ENCODE data around the gene AHSA1. TPM values are rescaled to one million over a fixed set of nuclear protein-coding genes. Genes with fewer than 3 reads are reported as not detected.

AHSA1 gene
- polyA plus RNA-seq, 1 donor from 2014 or later, result 207 TPM

DNA sequence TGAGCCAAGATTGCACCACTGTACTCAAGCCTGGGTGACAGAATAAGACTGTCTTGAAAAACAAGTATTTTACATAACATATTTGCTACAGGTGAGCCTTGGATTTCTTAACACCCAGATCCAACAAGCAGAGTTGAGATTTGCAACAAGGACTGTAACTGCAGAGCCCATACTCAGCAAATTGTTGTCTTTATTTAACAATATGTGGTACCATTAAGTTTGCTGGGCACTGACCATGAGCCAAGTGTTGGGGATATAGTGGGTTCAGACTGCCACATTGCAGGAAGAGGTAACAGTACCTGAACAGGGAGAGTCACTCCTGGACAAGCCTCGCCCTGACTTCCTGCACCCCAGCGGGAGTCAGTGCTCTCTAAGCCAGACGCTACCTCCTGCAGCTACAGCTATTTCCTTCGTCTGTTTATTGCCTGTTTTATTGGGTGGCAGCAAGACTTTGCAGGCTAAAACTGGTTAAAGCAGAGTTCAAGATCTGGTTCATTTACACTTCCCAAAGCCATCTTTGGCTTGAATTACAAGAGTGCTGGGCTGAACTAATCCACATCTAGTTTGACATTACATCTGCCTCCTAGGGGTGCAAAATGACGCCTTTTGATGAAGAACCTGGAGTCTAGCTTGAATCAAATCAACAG lies 12.5 kb downstream of the AHSA1 start:
- H3K27ac ChIP-seq (ENCODE audit: low read length), result no peak overlapping the region
- TF ChIP-seq POLR2AphosphoS5 (IDR thresholded peaks at IDR 0.05) (no peak), RAD21 (conservative IDR thresholded peaks at IDR 0.05) (no peak), EZH2 (IDR thresholded peaks at IDR 0.05; ENCODE audit: borderline replicate concordance, insufficient read depth, low read length, poor library complexity, severe bottlenecking) (no peak), EP300 (conservative IDR thresholded peaks at IDR 0.05; ENCODE audit: poor library complexity, severe bottlenecking) (no peak), TAF1 (IDR thresholded peaks at IDR 0.05; ENCODE audit: low read depth) (no peak), MXI1 (conservative IDR thresholded peaks at IDR 0.05; ENCODE audit: poor library complexity, severe bottlenecking) (no peak), SMC3 (conservative IDR thresholded peaks at IDR 0.05; ENCODE audit: poor library complexity) (no peak)
- TF ChIP-seq, protein P1, sequence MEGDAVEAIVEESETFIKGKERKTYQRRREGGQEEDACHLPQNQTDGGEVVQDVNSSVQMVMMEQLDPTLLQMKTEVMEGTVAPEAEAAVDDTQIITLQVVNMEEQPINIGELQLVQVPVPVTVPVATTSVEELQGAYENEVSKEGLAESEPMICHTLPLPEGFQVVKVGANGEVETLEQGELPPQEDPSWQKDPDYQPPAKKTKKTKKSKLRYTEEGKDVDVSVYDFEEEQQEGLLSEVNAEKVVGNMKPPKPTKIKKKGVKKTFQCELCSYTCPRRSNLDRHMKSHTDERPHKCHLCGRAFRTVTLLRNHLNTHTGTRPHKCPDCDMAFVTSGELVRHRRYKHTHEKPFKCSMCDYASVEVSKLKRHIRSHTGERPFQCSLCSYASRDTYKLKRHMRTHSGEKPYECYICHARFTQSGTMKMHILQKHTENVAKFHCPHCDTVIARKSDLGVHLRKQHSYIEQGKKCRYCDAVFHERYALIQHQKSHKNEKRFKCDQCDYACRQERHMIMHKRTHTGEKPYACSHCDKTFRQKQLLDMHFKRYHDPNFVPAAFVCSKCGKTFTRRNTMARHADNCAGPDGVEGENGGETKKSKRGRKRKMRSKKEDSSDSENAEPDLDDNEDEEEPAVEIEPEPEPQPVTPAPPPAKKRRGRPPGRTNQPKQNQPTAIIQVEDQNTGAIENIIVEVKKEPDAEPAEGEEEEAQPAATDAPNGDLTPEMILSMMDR (IDR thresholded peaks at IDR 0.05; ENCODE audit: poor library complexity, severe bottlenecking), result no peak
- TF ChIP-seq, protein P2, sequence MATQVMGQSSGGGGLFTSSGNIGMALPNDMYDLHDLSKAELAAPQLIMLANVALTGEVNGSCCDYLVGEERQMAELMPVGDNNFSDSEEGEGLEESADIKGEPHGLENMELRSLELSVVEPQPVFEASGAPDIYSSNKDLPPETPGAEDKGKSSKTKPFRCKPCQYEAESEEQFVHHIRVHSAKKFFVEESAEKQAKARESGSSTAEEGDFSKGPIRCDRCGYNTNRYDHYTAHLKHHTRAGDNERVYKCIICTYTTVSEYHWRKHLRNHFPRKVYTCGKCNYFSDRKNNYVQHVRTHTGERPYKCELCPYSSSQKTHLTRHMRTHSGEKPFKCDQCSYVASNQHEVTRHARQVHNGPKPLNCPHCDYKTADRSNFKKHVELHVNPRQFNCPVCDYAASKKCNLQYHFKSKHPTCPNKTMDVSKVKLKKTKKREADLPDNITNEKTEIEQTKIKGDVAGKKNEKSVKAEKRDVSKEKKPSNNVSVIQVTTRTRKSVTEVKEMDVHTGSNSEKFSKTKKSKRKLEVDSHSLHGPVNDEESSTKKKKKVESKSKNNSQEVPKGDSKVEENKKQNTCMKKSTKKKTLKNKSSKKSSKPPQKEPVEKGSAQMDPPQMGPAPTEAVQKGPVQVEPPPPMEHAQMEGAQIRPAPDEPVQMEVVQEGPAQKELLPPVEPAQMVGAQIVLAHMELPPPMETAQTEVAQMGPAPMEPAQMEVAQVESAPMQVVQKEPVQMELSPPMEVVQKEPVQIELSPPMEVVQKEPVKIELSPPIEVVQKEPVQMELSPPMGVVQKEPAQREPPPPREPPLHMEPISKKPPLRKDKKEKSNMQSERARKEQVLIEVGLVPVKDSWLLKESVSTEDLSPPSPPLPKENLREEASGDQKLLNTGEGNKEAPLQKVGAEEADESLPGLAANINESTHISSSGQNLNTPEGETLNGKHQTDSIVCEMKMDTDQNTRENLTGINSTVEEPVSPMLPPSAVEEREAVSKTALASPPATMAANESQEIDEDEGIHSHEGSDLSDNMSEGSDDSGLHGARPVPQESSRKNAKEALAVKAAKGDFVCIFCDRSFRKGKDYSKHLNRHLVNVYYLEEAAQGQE (IDR thresholded peaks at IDR 0.05; ENCODE audit: borderline replicate concordance), result no peak

DNA sequence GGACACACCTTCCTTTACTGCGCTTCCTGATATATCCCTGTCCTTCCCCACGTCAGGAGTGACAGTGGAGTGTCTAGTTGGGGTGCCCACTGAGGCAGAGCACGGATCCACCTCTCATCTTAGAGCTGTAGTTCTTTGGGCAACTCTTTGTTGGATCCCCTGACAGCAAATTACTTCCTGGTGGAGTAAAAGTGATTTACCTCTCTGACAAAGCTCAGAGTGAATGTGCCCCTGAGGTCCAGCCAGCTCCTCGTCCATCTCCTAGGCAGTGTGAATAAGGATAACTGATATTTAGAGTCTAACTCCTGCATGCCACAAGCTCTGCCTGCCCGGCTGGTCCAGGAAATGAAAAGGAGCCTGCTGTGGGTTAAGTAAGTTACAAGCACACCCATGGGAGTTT lies 16.0 kb downstream of the AHSA1 start:
- H2AFZ ChIP-seq (ENCODE audit: low read depth, low read length), result no peak overlapping the region

More for the DNA sequence above, 12.5 kb downstream of the AHSA1 start:
- no peak overlapping the region for H3K4me3 ChIP-seq (ENCODE audit: low read length)
- no peaks in the 10 kb centered on the region for H3F3A ChIP-seq (ENCODE audit: insufficient read depth, low read length, poor library complexity, severe bottlenecking)
- no peaks in the 10 kb centered on the region for H4K20me1 ChIP-seq (ENCODE audit: insufficient read depth)
- no peaks in the 10 kb centered on the region for H3K27me3 ChIP-seq (ENCODE audit: insufficient read depth, low read depth, low read length)
- H2AFZ ChIP-seq (ENCODE audit: low read depth, low read length), result no peak overlapping the region
- H3K79me2 ChIP-seq (replicated peaks; ENCODE audit: insufficient read depth, low read length), result no peaks in the 10 kb centered on the region
- no peaks in the 10 kb centered on the region for H3K9me3 ChIP-seq (ENCODE audit: low read length)
- peaks cover 3% of the 10 kb centered on the region for H3K36me3 ChIP-seq (ENCODE audit: insufficient read depth, low read length)
- no peak overlapping the region for H3K9ac ChIP-seq (ENCODE audit: low read length)
- no peak overlapping the region for H3K4me2 ChIP-seq (ENCODE audit: low read length)
- H3K9me2 ChIP-seq (ENCODE audit: insufficient read depth, low read length), result no peaks in the 10 kb centered on the region

More for the DNA sequence above, 16.0 kb downstream of the AHSA1 start:
- no peak overlapping the region for H3K9ac ChIP-seq (ENCODE audit: low read length)
- no peak for TF ChIP-seq SMC3 (conservative IDR thresholded peaks at IDR 0.05; ENCODE audit: poor library complexity)
- TF ChIP-seq TAF1 (IDR thresholded peaks at IDR 0.05; ENCODE audit: low read depth), result no peak
- TF ChIP-seq, protein P2 (IDR thresholded peaks at IDR 0.05; ENCODE audit: borderline replicate concordance), result no peak
- TF ChIP-seq, protein P1 (IDR thresholded peaks at IDR 0.05; ENCODE audit: poor library complexity, severe bottlenecking), result no peak
- no peak for TF ChIP-seq MXI1 (conservative IDR thresholded peaks at IDR 0.05; ENCODE audit: poor library complexity, severe bottlenecking)
- TF ChIP-seq EZH2 (IDR thresholded peaks at IDR 0.05; ENCODE audit: borderline replicate concordance, insufficient read depth, low read length, poor library complexity, severe bottlenecking), result no peak
- TF ChIP-seq RAD21 (conservative IDR thresholded peaks at IDR 0.05), result no peak
- TF ChIP-seq POLR2AphosphoS5 (IDR thresholded peaks at IDR 0.05), result no peak
- TF ChIP-seq EP300 (conservative IDR thresholded peaks at IDR 0.05; ENCODE audit: poor library complexity, severe bottlenecking), result no peak
- H3K27me3 ChIP-seq (ENCODE audit: insufficient read depth, low read depth, low read length), result no peaks in the 10 kb centered on the region
- no peaks in the 10 kb centered on the region for H3K9me2 ChIP-seq (ENCODE audit: insufficient read depth, low read length)
- no peaks in the 10 kb centered on the region for H3K9me3 ChIP-seq (ENCODE audit: low read length)
- H3K36me3 ChIP-seq (ENCODE audit: insufficient read depth, low read length), result no peaks in the 10 kb centered on the region
- H3K27ac ChIP-seq (ENCODE audit: low read length), result no peak overlapping the region
- H3F3A ChIP-seq (ENCODE audit: insufficient read depth, low read length, poor library complexity, severe bottlenecking), result no peaks in the 10 kb centered on the region
- no peaks in the 10 kb centered on the region for H4K20me1 ChIP-seq (ENCODE audit: insufficient read depth)
- no peaks in the 10 kb centered on the region for H3K79me2 ChIP-seq (replicated peaks; ENCODE audit: insufficient read depth, low read length)
- no peak overlapping the region for H3K4me2 ChIP-seq (ENCODE audit: low read length)
- no peak overlapping the region for H3K4me3 ChIP-seq (ENCODE audit: low read length)
